Suppressor macrophage treated with lipopolysaccharide for 4 hours (primary cell): Measurements from ENCODE around the gene KDR.

ENCODE experiments used
- DNase-seq: peaks from one replicate; pipeline ENCODE4 v3.0.0-alpha.2; 2020

Gene KDR

GRCh38 chr4:55125087-55125721, at the start of gene KDR:
Gene KDR, minus strand, starts transcription at chr4:55125595. Its CDS starts 302 bp downstream, at chr4:55125293.
- DNase-seq, result no peak

- DNase-seq, result no peak
Observed at GRCh38 chr4:55173580-55173979, 48.2 kb upstream of the KDR start.

- DNase-seq, result no peak
Observed at GRCh38 chr4:55172694-55173287, 47.4 kb upstream of the KDR start.

- DNase-seq, result no peak
Observed at GRCh38 chr4:55170462-55170861, 45.1 kb upstream of the KDR start.

GRCh38 chr4:55169352-55169961, 44.1 kb upstream of the KDR start:
- DNase-seq, result no peak

- DNase-seq, result no peak
Observed at GRCh38 chr4:55162396-55162795, 37.0 kb upstream of the KDR start.

GRCh38 chr4:55161739-55162138, 36.3 kb upstream of the KDR start:
- no peak for DNase-seq

GRCh38 chr4:55159851-55160250, 34.5 kb upstream of the KDR start:
- no peak for DNase-seq

- DNase-seq, result no peak
Observed at GRCh38 chr4:55158957-55159356, 33.6 kb upstream of the KDR start.

- DNase-seq, result no peak
Observed at GRCh38 chr4:55157559-55158277, 32.3 kb upstream of the KDR start.

GRCh38 chr4:55154933-55155332, 29.5 kb upstream of the KDR start:
- DNase-seq, result no peak

GRCh38 chr4:55154290-55154880, 29.0 kb upstream of the KDR start:
- no peak for DNase-seq

GRCh38 chr4:55143858-55144257, 18.5 kb upstream of the KDR start:
- no peak for DNase-seq

GRCh38 chr4:55138367-55138766, 13.0 kb upstream of the KDR start:
- no peak for DNase-seq

- no peak for DNase-seq
Observed at GRCh38 chr4:55136634-55137033, 11.2 kb upstream of the KDR start.

- no peak for DNase-seq
Observed at GRCh38 chr4:55133951-55134350, 8.6 kb upstream of the KDR start.

- no peak for DNase-seq
Observed at GRCh38 chr4:55132775-55133174, 7.4 kb upstream of the KDR start.

GRCh38 chr4:55127521-55127920, 2.1 kb upstream of the KDR start:
- no peak for DNase-seq

- no peak for DNase-seq
Observed at GRCh38 chr4:55127053-55127452, 1.7 kb upstream of the KDR start.

GRCh38 chr4:55125763-55126541, 557 bp upstream of the KDR start:
- no peak for DNase-seq

GRCh38 chr4:55124322-55125076, 896 bp downstream of the KDR start:
- no peak for DNase-seq

- DNase-seq, result no peak
Observed at GRCh38 chr4:55123791-55124190, 1.6 kb downstream of the KDR start.
